B cell (primary cell): ENCODE results near the gene NVL. TPM values are rescaled to one million over a fixed set of nuclear protein-coding genes. Genes with fewer than 3 reads are reported as not detected.

ENCODE experiments used
- ATAC-seq: fragments of 200-7000 bp; cut with Tn5 transposase; one replicate; pipeline ENCODE4 v1.10.0; 2021; ENCODE audit warnings: low read depth, mild to moderate bottlenecking, moderate number of reproducible peaks, moderate library complexity
- CTCF ChIA-PET: fragments of 350-600 bp; sonication (Branson Sonifier 250); formaldehyde crosslinking; loops from one replicate; lab custom pipeline; 2021; ENCODE audit warnings: antibody characterized with exemption, inconsistent platforms; lab: Charles Lee
- POLR2A ChIA-PET: fragments of 350-600 bp; sonication (Branson Sonifier 250); formaldehyde crosslinking; loops from one replicate; lab custom pipeline; 2021; ENCODE audit warnings: antibody characterized with exemption; lab: Charles Lee
- DNase-seq: peaks from one replicate; pipeline ENCODE4 v3.0.0; 2013
- H2AFZ ChIP-seq: 2 replicates; pipeline ENCODE4 v1.6.1; 2012; ENCODE audit warnings: mild to moderate bottlenecking, low read depth, low read length; ENCODE audit not compliant: insufficient read depth, poor library complexity, severe bottlenecking
- H3K27ac ChIP-seq, 2 donors: 1 replicate in 1 of 2; 2 replicates in 1 of 2; pipeline ENCODE4 v1.5.1; 2012 to 2013; ENCODE audit warnings: low read length in 2 of 2, mild to moderate bottlenecking in 2 of 2, moderate library complexity in 1 of 2
- H3K27me3 ChIP-seq, 4 experiments: fragments of 200-600 bp in 1 of 4; sonication (generic) in 1 of 4; replicated peaks in 1 of 4; 1 replicate in 2 of 4; 2 replicates in 2 of 4; pipeline versions ENCODE4 v1.6.1 to v1.7.0; 2013 to 2016; ENCODE audit warnings: low read length in 3 of 4, mild to moderate bottlenecking in 2 of 4, mixed read lengths in 1 of 4, moderate library complexity in 1 of 4; ENCODE audit not compliant: insufficient read depth in 4 of 4, control insufficient read depth in 3 of 4; ENCODE audit errors: control extremely low read depth in 1 of 4
- H3K36me3 ChIP-seq, 2 experiments: replicated peaks in 1 of 2; 1 replicate in 1 of 2; 2 replicates in 1 of 2; pipeline versions ENCODE4 v1.6.1 to v1.7.1; 2013; ENCODE audit warnings: low read length in 1 of 2; ENCODE audit not compliant: insufficient read depth in 2 of 2, control insufficient read depth in 1 of 2; ENCODE audit errors: control extremely low read depth in 1 of 2, extremely low read depth in 1 of 2
- H3K4me1 ChIP-seq, 2 donors: fragments of 200-600 bp in 1 of 2; sonication (generic) in 1 of 2; 1 replicate in 1 of 2; 2 replicates in 1 of 2; pipeline versions ENCODE4 v1.5.1 to v1.6.1; 2013 to 2017; ENCODE audit warnings: low read length in 2 of 2; ENCODE audit not compliant: control insufficient read depth in 2 of 2, insufficient read depth in 2 of 2
- H3K4me2 ChIP-seq: replicated peaks from 2 replicates; pipeline ENCODE3; 2012; ENCODE audit warnings: mild to moderate bottlenecking, low read depth, low read length; ENCODE audit not compliant: poor library complexity, severe bottlenecking
- H3K4me3 ChIP-seq, 5 experiments: fragments of 200-600 bp in 1 of 5; sonication (generic) in 1 of 5; 1 replicate in 3 of 5; 2 replicates in 2 of 5; pipeline versions ENCODE4 v1.5.1 to v1.7.0; 2011 to 2016; ENCODE audit warnings: low read length in 4 of 5, mild to moderate bottlenecking in 4 of 5, low read depth in 2 of 5, control low read depth in 1 of 5, moderate library complexity in 1 of 5; ENCODE audit not compliant: insufficient read depth in 1 of 5; ENCODE audit errors: control extremely low read depth in 1 of 5, extremely low read depth in 1 of 5
- H3K79me2 ChIP-seq: fragments of 200-600 bp; sonication (generic); one replicate; pipeline ENCODE4 v1.6.0; 2016; ENCODE audit warnings: low read length; ENCODE audit not compliant: control insufficient read depth, insufficient read depth
- H3K9ac ChIP-seq: fragments of 200-600 bp; sonication (generic); 2 replicates; pipeline ENCODE4 v1.6.1; 2017; ENCODE audit warnings: mild to moderate bottlenecking, low read length, moderate library complexity
- H3K9me3 ChIP-seq, 3 donors: one replicate each; pipeline versions ENCODE4 v1.6.1 to v1.7.1; 2013; ENCODE audit warnings: low read length in 2 of 3; ENCODE audit not compliant: control insufficient read depth in 2 of 3, insufficient read depth in 1 of 3; ENCODE audit errors: control extremely low read depth in 1 of 3
- H4K20me1 ChIP-seq: 2 replicates; pipeline ENCODE4 v1.6.0; 2012; ENCODE audit warnings: mild to moderate bottlenecking, low read length; ENCODE audit not compliant: insufficient read depth, control insufficient read depth, poor library complexity, severe bottlenecking
- H3K27ac Mint-ChIP-seq: one replicate; pipeline ENCODE4 v1.8.0; 2021; ENCODE audit warnings: mixed read lengths
- H3K27me3 Mint-ChIP-seq: one replicate; pipeline ENCODE4 v1.8.0; 2021; ENCODE audit warnings: mixed read lengths
- H3K4me1 Mint-ChIP-seq: one replicate; pipeline ENCODE4 v1.8.0; 2021; ENCODE audit warnings: mixed read lengths
- H3K4me3 Mint-ChIP-seq: one replicate; pipeline ENCODE4 v1.8.0; 2021; ENCODE audit warnings: mixed read lengths
- H3K9me3 Mint-ChIP-seq: one replicate; pipeline ENCODE4 v1.8.0; 2022; ENCODE audit warnings: mixed read lengths; ENCODE audit not compliant: insufficient read depth
- CTCF ChIP-seq: fragments of 200-600 bp; IDR thresholded peaks from one replicate; pipeline ENCODE4 v1.8.0; 2022; ENCODE audit warnings: antibody characterized with exemption, mild to moderate bottlenecking
- EZH2 ChIP-seq: IDR thresholded peaks from 2 replicates; pipeline ENCODE4 v1.6.1; 2012; ENCODE audit warnings: borderline replicate concordance, low read depth, mild to moderate bottlenecking, moderate library complexity, low read length; ENCODE audit not compliant: insufficient read depth, poor library complexity, severe bottlenecking
- WGBS: methylation state at CpG from one replicate; pipeline ENCODE4 v1.1.5; 2013; ENCODE audit warnings: missing lambda C conversion rate; ENCODE audit not compliant: insufficient coverage; 5-methylcytosine and 5-hydroxymethylcytosine counted together
- intact Hi-C: fragments of 100-400 bp; cut with micrococcal nuclease; formaldehyde crosslinking; loops from one replicate; pipeline ENCODE4 v1.10.0; 2022
- polyA plus RNA-seq: library from polyadenylated mRNA; depleted of rRNA; stranded (reverse); fragments of >200 nt; gene quantifications from 2 replicates; pipeline ENCODE4 v1.2.3, GENCODE V29; 2012
- total RNA-seq, 2 donors: library from RNA; stranded (reverse); fragments of 120-200 nt in 1 of 2; gene quantifications; 1 replicate in 1 of 2; 2 replicates in 1 of 2; pipeline versions ENCODE4 v1.2.3 to v1.2.4, GENCODE V29; 2013 to 2022

The NVL gene
- total and polyA plus RNA-seq, 2 donors (not counting 1 experiment from before 2014, with no cell fraction given): 28.1 to 45.5 TPM

GRCh38 chr1:224217655-224218623 lies 112.0 kb downstream of the NVL start:
- TF ChIP-seq CTCF: no peak
- no peak for TF ChIP-seq EZH2
- ATAC-seq (no peak), DNase-seq (no peak)
- Histone ChIP-seq H3K4me3 (no peak overlapping the region), H3K4me1 (peaks cover 0 to 14% of the 10 kb centered on the region in 2 donors), H3K27me3 (no peaks in the 10 kb centered on the region), H3K36me3 (no peaks in the 10 kb centered on the region), H2AFZ (no peak overlapping the region), H3K4me2 (no peak overlapping the region), H4K20me1 (no peaks in the 10 kb centered on the region), H3K9me3 (no peaks in the 10 kb centered on the region), H3K79me2 (no peaks in the 10 kb centered on the region), H3K9ac (no peak overlapping the region), H3K27ac (no peak overlapping the region)
- ChIA-PET POLR2A (interaction anchor here (0.7 kb wide), 1 partner anchor 27 kb away, joined by 4 read pairs; no protein-coding TSS in a partner anchor), CTCF (no interaction called here)
- 70% methylated on average over 6 of the region's 11 CpGs for WGBS
- intact Hi-C loops: no loop called here
- H3K9me3 Mint-ChIP-seq: no peaks in the 10 kb centered on the region
- no peak overlapping the region for H3K27ac Mint-ChIP-seq
- peaks cover 16% of the 10 kb centered on the region for H3K4me1 Mint-ChIP-seq
- H3K4me3 Mint-ChIP-seq: no peak overlapping the region
- H3K27me3 Mint-ChIP-seq: no peaks in the 10 kb centered on the region

- Mint-ChIP-seq H3K4me1 (peaks cover 16% of the 10 kb centered on the region), H3K9me3 (no peaks in the 10 kb centered on the region), H3K4me3 (no peak overlapping the region), H3K27me3 (no peaks in the 10 kb centered on the region), H3K27ac (no peak overlapping the region)
- POLR2A ChIA-PET: no interaction called here
- H3K27ac ChIP-seq: no peak overlapping the region
- H3K4me3 ChIP-seq: no peak overlapping the region
- TF ChIP-seq CTCF (no peak), EZH2 (no peak)
- ATAC-seq: no peak
- H4K20me1 ChIP-seq: no peaks in the 10 kb centered on the region
- H2AFZ ChIP-seq: no peak overlapping the region
- 91% methylated on average over 5 of the region's 8 CpGs for WGBS
- CTCF ChIA-PET: no interaction called here
- no peak for DNase-seq
- no peaks in the 10 kb centered on the region for H3K36me3 ChIP-seq
- H3K9me3 ChIP-seq: no peaks in the 10 kb centered on the region
- no peak overlapping the region for H3K4me2 ChIP-seq
- H3K27me3 ChIP-seq: no peaks in the 10 kb centered on the region
- no peak overlapping the region for H3K9ac ChIP-seq
- H3K4me1 ChIP-seq: peaks cover 0 to 14% of the 10 kb centered on the region in 2 donors
- no peaks in the 10 kb centered on the region for H3K79me2 ChIP-seq
- intact Hi-C loops: no loop called here
These were observed 113.6 kb downstream of the NVL start for GRCh38 chr1:224216382-224216781.
